Stomach (tissue), 9 donors: ENCODE data around the gene RNF149. TPM values are rescaled to one million over a fixed set of nuclear protein-coding genes. Genes with fewer than 3 reads are reported as not detected.

Source experiments
- DNase-seq, 2 donors: peaks; one replicate each; pipeline versions ENCODE4 v3.0.0 to v3.0.0-alpha.2; 2013 to 2019
- H3K27ac ChIP-seq, 5 donors: fragments of 200-600 bp in 4 of 5; sonication (generic) in 4 of 5; one replicate each; pipeline ENCODE4 v1.5.1; 2013 to 2019; ENCODE audit warnings: mild to moderate bottlenecking in 1 of 5, moderate library complexity in 1 of 5
- H3K27me3 ChIP-seq, 3 donors: fragments of 200-600 bp; sonication (generic); one replicate each; pipeline ENCODE4 v1.5.1; 2017 to 2019; ENCODE audit warnings: mixed run types in 1 of 3
- H3K36me3 ChIP-seq, 4 donors: fragments of 200-600 bp; sonication (generic); 1 replicate in 3 of 4; 2 replicates in 1 of 4; pipeline ENCODE4 v1.5.1; 2016 to 2019
- H3K4me1 ChIP-seq, 4 donors: fragments of 200-600 bp; sonication (generic); one replicate each; pipeline ENCODE4 v1.5.1; 2016 to 2019
- H3K4me3 ChIP-seq, 4 donors: fragments of 200-600 bp; sonication (generic) in 3 of 4; one replicate each; pipeline ENCODE4 v1.5.1; 2016 to 2019; ENCODE audit warnings: mild to moderate bottlenecking in 1 of 4
- H3K9me3 ChIP-seq, 4 donors: fragments of 200-600 bp; sonication (generic); one replicate each; pipeline ENCODE4 v1.5.1; 2016 to 2019
- CTCF ChIP-seq, 7 experiments: fragments of 450-650 bp in 4 of 7; fragments of 200-600 bp in 3 of 7; sonication (generic) in 3 of 7; IDR thresholded peaks; one replicate each; pipeline ENCODE4 v1.5.1; 2016 to 2019; ENCODE audit warnings: antibody characterized with exemption in 7 of 7, control low read depth in 2 of 7, mild to moderate bottlenecking in 1 of 7
- EP300 ChIP-seq: sonication (generic); formaldehyde crosslinking; IDR thresholded peaks from one replicate; pipeline ENCODE4 v1.6.1; 2017; ENCODE audit warnings: antibody characterized with exemption
- POLR2A ChIP-seq, 4 donors: fragments of 450-650 bp; IDR thresholded peaks; one replicate each; pipeline ENCODE4 v1.6.1; 2016; ENCODE audit warnings: antibody characterized with exemption in 4 of 4, control low read depth in 2 of 4, mild to moderate bottlenecking in 1 of 4, moderate library complexity in 1 of 4
- POLR2AphosphoS5 ChIP-seq, 3 donors: sonication (generic); formaldehyde crosslinking; IDR thresholded peaks; one replicate each; pipeline ENCODE4 v1.6.1; 2016; ENCODE audit warnings: antibody characterized with exemption in 3 of 3
- WGBS, 5 donors: extraction: QIAGEN DNeasy Blood & Tissue Kit in 3 of 5; methylation state at CpG; one replicate each; pipeline versions ENCODE4 v1.1.5 to v1.1.7; 2013 to 2018; 5-methylcytosine and 5-hydroxymethylcytosine counted together
- intact Hi-C: fragments of 100-400 bp; cut with DNase I; formaldehyde crosslinking; loops from one replicate; pipeline ENCODE4 v1.15.1; 2023; ENCODE audit warnings: low total_unique reads
- polyA plus RNA-seq, 3 donors: library from polyadenylated mRNA; stranded (reverse); fragments of 200-250 nt; gene quantifications; one replicate each; pipeline ENCODE4 v1.2.3, GENCODE V29; 2013
- total RNA-seq, 5 donors: library from RNA; depleted of rRNA; stranded (reverse); fragments of >200 nt; gene quantifications; one replicate each; pipeline versions ENCODE4 v1.1.0 to v1.2.3, GENCODE V29; 2014 to 2016
- donor health status: healthy with polysubstance abuse.
- donor health status: Bipolar disorder and iron deficiency.
- donor health status: healthy.

RNF149 gene
- total and polyA plus RNA-seq, 8 donors: 14.8 to 154 (median 35.1) TPM

GRCh38 chr2:101287303-101287702 lies 21.2 kb downstream of the RNF149 start:
- no peak overlapping the region for H3K4me3 ChIP-seq
- H3K36me3 ChIP-seq: peaks cover 39 to 98% (median 92%) of the 10 kb centered on the region in 4 donors
- H3K4me1 ChIP-seq: no peaks in the 10 kb centered on the region
- TF ChIP-seq POLR2A (IDR thresholded peaks at IDR 0.05): no peak
- TF ChIP-seq CTCF (IDR thresholded peaks at IDR 0.05): no peak
- no peak for TF ChIP-seq POLR2AphosphoS5 (IDR thresholded peaks at IDR 0.05)
- TF ChIP-seq EP300: no peak
- H3K9me3 ChIP-seq: no peaks in the 10 kb centered on the region
- no peak overlapping the region for H3K27ac ChIP-seq
- H3K27me3 ChIP-seq: no peaks in the 10 kb centered on the region
- intact Hi-C loops: no loop called here
- WGBS, 5 donors: 90 to 100% (median 96%) methylated on average over 2 of the region's 2 CpGs
- no peak for DNase-seq

DNA sequence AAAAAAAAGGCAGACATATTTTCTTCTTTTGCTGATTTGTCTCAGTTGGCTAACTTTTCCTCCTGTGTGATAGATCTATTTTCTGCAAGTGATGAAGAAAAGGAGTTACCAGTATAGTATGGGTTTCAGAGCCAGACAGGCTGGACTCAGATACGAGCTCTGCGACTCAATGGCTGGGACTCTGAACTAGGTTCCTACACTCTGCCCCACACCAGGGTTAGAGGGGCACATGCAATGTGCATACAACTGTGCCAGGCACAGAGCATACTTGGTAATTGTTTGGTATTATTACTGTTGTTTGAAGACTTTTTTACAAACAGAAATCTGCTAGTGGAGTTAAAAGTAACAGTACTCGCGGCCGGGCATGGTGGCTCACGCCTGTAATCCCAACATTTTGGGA lies 21.8 kb downstream of the RNF149 start:
- Histone ChIP-seq H3K4me1 (no peaks in the 10 kb centered on the region), H3K36me3 (peaks cover 46 to 98% (median 92%) of the 10 kb centered on the region in 4 donors), H3K9me3 (no peaks in the 10 kb centered on the region), H3K4me3 (no peak overlapping the region), H3K27me3 (no peaks in the 10 kb centered on the region), H3K27ac (no peak overlapping the region)
- intact Hi-C loops: no loop called here
- TF ChIP-seq POLR2AphosphoS5 (IDR thresholded peaks at IDR 0.05) (no peak), CTCF (IDR thresholded peaks at IDR 0.05) (no peak), POLR2A (IDR thresholded peaks at IDR 0.05) (no peak), EP300 (no peak)
- whole genome bisulfite sequencing, 5 donors: 93 to 99% (median 97%) methylated on average over 6 of the region's 6 CpGs
- DNase-seq: no peak

GRCh38 chr2:101282980-101283379 lies 25.5 kb downstream of the RNF149 start:
- H3K36me3 ChIP-seq: peaks cover 56 to 100% (median 100%) of the 10 kb centered on the region in 4 donors
- H3K4me1 ChIP-seq: no peaks in the 10 kb centered on the region
- intact Hi-C loops: no loop called here
- no peak for DNase-seq
- 90 to 98% (median 94%) methylated on average over 3 of the region's 3 CpGs for WGBS, 5 donors
- no peak overlapping the region for H3K4me3 ChIP-seq
- H3K27ac ChIP-seq: no peak overlapping the region
- H3K9me3 ChIP-seq: no peaks in the 10 kb centered on the region
- H3K27me3 ChIP-seq: no peaks in the 10 kb centered on the region
- TF ChIP-seq EP300 (no peak), POLR2AphosphoS5 (IDR thresholded peaks at IDR 0.05) (no peak), POLR2A (IDR thresholded peaks at IDR 0.05) (no peak), CTCF (IDR thresholded peaks at IDR 0.05) (no peak)

GRCh38 chr2:101281482-101281881 lies 27.0 kb downstream of the RNF149 start:
- Histone ChIP-seq H3K4me3 (no peak overlapping the region), H3K9me3 (no peaks in the 10 kb centered on the region), H3K36me3 (peaks cover 47 to 100% (median 94%) of the 10 kb centered on the region in 4 donors), H3K27me3 (no peaks in the 10 kb centered on the region), H3K27ac (no peak overlapping the region), H3K4me1 (peaks cover 5 to 9% (median 7%) of the 10 kb centered on the region in 4 donors)
- intact Hi-C loops: no loop called here
- TF ChIP-seq EP300 (no peak), POLR2AphosphoS5 (IDR thresholded peaks at IDR 0.05) (no peak), CTCF (IDR thresholded peaks at IDR 0.05) (no peak), POLR2A (IDR thresholded peaks at IDR 0.05) (no peak)
- DNase-seq: no peak
- WGBS, 5 donors: 96 to 100% (median 97%) methylated on average over 4 of the region's 4 CpGs
